GM13977 (cell line): ENCODE data around the gene SLC13A2.

Source experiments
- DNase-seq: peaks from one replicate; pipeline ENCODE4 v3.0.0; 2012; ENCODE audit warnings: low spot score
- in situ Hi-C: fragments of 300-500 bp; cut with MboI; formaldehyde crosslinking; loops from one replicate; pipeline ENCODE4 v1.12.0; 2022; ENCODE audit warnings: low sequenced_read_pairs, low pct_unique_long_range_greater_than_20kb, mixed read lengths, inconsistent platforms; ENCODE audit not compliant: unreplicated experiment
- TF ChIP-seq, protein P1 (sequence below): IDR thresholded peaks from 2 replicates; pipeline ENCODE4 v1.5.1; 2012; ENCODE audit warnings: mild to moderate bottlenecking, control low read depth; ENCODE audit not compliant: insufficient read depth; ENCODE audit errors: extremely low read depth, missing control alignments

Gene SLC13A2

DNA sequence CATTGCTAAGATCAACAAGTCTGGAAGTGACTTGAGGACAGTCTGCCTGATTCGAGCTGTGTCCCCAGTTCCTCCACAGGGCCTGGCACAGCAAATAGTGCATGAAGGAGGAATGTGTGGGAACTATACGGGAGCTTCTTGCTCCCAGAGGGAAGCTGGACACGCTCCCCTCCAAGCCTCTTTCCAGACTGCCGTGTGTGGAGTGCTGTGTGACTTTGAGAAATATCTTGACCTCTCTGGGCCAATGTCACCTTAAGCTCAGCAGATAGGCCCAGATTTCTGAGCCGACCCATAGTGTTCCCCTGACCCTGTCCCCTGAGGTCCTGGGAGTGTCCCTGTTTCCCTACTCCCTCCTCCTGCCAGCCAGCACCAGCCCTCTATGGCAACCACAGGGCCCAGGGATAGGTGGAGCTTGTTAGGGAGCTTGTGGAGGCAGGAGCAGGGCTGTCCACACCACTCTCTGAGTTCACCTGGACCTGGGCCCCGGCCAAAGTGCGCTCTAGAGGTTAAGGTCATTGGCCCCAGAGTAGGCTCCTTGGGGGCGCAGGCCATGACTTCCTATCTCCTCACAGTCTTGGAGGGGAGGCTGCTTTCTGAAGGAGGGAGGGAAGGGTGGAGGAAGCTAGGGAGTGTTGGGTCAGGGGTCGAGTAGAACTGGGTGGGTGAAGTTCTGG lies 26.4 kb downstream of the SLC13A2 start:
- TF ChIP-seq, protein P1, sequence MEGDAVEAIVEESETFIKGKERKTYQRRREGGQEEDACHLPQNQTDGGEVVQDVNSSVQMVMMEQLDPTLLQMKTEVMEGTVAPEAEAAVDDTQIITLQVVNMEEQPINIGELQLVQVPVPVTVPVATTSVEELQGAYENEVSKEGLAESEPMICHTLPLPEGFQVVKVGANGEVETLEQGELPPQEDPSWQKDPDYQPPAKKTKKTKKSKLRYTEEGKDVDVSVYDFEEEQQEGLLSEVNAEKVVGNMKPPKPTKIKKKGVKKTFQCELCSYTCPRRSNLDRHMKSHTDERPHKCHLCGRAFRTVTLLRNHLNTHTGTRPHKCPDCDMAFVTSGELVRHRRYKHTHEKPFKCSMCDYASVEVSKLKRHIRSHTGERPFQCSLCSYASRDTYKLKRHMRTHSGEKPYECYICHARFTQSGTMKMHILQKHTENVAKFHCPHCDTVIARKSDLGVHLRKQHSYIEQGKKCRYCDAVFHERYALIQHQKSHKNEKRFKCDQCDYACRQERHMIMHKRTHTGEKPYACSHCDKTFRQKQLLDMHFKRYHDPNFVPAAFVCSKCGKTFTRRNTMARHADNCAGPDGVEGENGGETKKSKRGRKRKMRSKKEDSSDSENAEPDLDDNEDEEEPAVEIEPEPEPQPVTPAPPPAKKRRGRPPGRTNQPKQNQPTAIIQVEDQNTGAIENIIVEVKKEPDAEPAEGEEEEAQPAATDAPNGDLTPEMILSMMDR, result no peak
- in situ Hi-C loops, result loop anchor here (5.0 kb wide), 1 partner anchor 47 kb away; no protein-coding TSS in a partner anchor
- no peak for DNase-seq

DNA sequence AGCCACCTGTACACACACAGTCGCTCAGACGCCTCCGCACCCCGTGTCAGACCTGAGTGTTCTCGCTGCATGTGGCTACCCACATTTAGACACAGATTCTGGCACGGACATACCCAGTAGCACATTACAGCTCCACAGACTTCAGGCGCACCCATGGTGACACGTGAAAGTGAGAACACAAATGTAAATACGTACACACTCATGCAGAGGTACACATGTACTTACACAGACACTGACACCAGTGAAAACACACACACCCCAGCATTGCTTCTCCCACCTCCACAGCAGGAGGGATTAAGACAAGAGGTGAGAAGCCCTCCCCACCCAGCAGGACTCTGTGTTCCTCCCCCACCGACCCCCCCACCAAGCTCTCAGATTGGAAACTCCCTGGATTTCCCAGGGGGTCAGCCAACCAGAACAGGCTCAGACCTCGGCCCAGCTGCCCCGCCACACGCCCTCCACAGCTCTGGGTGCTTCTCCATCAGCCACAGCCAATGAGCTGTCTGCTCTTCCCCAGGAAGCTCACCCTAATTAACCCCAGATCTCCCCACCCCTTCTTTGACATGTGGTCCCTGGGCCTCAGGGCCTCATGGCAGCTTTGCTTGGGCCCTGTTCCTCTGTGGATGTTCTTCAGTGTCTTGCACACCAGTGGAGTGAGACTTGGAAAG lies 27.4 kb downstream of the SLC13A2 start:
- in situ Hi-C loops, result no loop called here
- TF ChIP-seq, protein P1, result no peak
- peak; percentile 85 for DNase-seq

DNA sequence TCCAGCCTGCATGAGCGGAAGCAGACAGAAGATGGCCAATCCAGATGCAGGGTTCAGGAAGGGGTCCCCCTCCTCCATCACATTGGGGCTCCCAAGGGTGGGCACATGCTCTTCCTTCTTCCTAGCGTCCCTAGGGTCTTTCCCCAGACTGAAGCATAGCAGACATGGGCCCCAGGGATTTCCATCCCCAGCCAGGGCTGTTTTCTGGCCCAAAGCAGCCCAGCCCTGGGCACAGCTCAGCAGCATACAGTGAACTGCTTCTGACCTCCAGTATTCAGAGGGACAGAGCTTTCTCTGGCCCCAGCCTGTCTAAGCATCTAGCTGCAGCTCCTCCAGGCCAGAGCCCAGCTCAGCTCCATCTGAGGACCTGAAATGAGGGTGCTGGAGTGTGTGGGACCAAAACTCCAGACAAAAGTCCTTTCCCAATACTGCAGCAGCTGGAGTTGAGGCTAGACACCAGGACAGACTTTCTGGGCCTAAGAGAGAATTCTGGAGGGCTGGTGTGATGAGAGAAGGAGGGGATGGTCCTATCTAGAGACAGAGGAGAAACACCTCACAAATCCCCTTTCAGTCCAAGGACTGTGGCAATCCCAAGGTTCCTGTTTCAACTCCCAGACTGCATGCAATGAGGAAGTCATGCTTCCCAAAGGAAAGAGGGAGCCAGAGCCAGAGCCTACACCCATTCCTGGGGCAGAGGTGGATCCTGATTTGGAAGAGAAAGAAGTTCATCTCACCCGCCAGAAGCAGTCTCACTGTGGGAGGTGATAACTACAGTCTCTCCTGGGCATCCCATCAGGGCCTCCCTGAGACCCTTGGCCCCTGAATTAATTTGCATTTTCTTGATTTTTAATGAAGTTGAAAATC lies 28.2 kb downstream of the SLC13A2 start:
- in situ Hi-C loops, result no loop called here
- DNase-seq, result no peak
- TF ChIP-seq, protein P1, result no peak

DNA sequence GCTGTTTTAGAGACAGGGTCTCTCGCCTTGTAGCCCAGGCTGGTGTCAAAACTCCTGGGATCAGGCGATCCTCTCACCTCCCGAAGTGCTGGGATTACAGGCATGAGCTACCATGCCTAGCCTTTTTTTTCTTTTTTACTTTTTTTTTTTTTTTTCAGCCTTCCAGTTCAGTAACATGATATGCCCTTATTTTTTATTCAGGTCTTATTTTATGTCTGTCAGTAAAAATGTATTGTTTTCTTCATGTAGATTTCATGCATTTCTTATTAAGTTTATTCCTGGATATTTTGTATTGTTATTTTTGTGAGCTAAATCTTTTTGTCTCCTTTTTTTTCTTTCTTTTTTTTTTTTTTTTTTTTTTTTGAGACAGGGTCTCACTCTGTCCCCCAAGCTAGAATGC lies 30.0 kb downstream of the SLC13A2 start:
- no peak for DNase-seq
- in situ Hi-C loops, result no loop called here
- TF ChIP-seq, protein P1, result no peak

DNA sequence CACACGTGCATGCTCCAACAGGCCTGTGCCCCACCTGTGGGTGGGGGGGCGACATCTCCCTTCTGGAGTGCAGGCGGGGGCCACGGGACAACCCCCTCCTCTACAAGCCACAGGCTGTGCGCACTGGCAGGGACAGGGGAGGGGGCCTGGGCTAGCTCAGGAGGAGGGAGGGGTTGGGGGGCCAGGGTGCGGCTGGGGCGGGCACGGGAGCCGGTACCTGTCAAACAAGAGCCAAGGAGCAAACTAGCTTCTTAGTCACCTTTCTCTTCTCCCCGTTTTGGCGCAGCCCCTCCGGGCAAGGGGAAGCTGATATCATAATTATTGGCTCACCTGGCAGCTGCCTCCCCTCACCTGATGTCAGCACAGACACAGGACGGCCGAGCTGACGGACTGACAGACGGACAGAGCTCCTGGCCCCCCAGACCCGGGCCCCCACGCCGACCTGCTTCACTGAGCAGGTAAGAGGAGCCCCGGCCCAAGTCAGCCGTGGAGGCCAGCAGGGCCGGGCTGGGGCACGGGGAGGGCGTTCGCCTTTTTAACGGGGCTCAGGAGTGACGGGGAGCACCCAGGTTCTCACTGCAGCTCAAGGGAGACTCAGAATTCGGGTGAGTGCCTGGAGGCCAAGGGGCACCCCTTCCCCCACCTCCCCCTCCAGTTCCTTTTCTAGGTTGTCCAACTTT lies 32.7 kb downstream of the SLC13A2 start, which contains the start of gene FOXN1:
FOXN1 (plus strand) TSS at position 363 of the 680 bp plus-strand sequence. CDS start 17,622 bp downstream, outside the sequence.
- in situ Hi-C loops, result no loop called here
- TF ChIP-seq, protein P1, result no peak
- DNase-seq, result no peak
